Activated gamma-delta T cell (primary cell): ENCODE results near the gene SLC25A52.
"Not testable (repeated sequence)": the region's sequence is repeated elsewhere in the genome, so short reads cannot be mapped to it uniquely, and the experiment has no call there.

ENCODE experiments used
- DNase-seq: peaks from one replicate; lab custom pipeline; 2025; lab: John Stamatoyannopoulos, UW
- total RNA-seq, 2 donors: gene quantifications; one replicate each; lab custom pipeline; 2026; lab: John Stamatoyannopoulos, UW

SLC25A52 gene, protein sequence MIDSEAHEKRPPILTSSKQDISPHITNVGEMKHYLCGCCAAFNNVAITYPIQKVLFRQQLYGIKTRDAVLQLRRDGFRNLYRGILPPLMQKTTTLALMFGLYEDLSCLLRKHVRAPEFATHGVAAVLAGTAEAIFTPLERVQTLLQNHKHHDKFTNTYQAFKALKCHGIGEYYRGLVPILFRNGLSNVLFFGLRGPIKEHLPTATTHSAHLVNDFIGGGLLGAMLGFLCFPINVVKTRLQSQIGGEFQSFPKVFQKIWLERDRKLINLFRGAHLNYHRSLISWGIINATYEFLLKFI
- 0 to 0.17 reads per million in 2 donors for total RNA-seq

DNA sequence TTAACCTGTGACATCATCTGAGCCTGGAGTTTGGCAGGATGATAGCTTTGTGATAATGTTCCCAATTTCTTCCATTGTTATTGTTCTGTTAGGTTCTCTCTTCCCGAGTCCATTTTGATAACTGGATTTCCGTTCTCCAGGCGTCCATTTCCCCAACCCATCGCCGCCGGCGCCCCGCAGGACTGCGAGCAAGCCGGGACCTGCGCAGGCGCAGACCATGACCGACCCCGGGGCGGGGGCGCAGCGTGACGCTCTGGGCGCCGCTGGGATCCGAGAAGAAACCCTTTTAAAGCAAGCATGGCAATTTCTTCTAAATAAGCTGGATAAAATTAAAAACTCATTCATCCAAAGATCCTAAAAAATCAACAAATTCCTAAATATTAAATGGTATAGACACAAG is at the start of gene SLC25A52:
Gene SLC25A52, minus strand, starts transcription at position 186 of the 400 bp plus-strand sequence. CDS start 219 bp downstream, outside the sequence.
- DNase-seq, result no peak

DNA sequence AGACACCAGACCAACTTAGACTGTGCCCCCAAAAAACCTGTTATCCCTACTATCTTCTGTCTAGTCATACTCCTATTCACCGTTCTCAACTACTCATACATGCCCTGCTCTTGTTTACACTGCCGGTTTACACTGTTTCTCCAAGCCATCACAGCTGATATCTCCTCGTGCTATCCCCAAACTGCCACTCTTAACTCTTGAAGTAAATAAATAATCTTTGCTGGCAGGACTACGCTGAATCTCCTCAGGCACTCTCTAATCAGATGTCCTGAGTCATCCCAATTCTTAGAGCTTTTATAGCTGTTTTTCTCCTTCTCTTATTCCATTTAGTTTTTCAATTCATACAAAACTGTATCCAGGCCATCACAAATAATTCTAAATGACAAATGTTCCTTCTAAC is 48.4 kb upstream of the SLC25A52 start:
- DNase-seq, result not testable (repeated sequence)

DNA sequence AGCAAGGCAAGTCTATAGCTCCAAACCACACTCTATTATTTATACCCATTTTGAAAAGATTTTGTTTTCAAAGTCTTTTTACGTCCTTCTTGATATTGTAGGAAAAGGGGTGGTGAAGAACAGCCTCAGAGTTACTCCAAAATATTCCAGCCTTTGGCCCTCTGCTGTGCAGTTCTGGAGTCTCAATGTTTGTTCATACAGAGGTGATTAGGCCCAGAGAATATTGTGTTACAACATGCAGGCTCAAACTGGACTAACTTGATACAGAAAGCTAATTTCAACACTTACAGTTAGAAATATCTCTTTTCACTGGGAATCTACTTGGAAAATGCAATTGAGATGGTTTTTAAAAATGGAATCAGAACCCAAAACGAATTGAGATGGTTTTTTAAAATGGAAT is 40.4 kb upstream of the SLC25A52 start:
- DNase-seq, result no peak

DNA sequence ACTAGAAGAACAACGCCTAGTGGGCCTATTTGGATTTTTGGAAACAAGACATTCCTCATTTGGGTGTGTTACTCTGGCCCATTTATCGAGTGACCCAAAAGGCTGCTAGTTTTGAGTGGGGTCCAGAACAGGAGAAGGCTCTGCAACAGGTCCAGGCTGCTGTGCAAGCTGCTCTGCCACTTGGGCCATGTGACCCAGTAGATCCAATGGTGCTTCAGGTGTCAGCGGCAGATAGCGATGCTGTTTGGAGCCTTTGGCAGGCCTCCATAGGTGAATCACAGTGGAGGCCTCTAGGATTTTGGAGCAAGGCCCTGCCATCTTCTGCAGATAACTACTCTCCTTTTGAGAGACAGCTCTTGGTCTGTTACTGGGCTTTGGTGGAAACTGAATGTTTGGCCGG is 38.6 kb upstream of the SLC25A52 start:
- not testable (repeated sequence) for DNase-seq

DNA sequence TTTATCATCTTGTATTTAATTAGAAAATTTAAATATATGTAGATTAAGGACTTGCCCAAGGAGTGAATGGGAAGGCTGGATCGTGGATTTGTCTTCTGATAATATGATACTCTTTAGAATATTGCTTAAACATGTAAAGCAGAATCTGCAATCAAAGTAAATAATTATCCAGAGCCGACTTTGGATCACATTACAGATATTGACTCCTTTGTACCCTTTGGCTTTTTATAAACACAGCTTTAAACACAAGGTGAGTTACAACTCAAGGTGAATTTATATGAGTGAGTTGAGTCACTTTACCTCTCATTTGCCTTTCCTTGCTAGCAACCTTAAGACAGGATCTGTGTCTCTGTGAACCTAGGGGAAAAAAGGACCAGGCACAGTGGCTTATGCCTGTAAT is 37.7 kb upstream of the SLC25A52 start:
- DNase-seq, result no peak

DNA sequence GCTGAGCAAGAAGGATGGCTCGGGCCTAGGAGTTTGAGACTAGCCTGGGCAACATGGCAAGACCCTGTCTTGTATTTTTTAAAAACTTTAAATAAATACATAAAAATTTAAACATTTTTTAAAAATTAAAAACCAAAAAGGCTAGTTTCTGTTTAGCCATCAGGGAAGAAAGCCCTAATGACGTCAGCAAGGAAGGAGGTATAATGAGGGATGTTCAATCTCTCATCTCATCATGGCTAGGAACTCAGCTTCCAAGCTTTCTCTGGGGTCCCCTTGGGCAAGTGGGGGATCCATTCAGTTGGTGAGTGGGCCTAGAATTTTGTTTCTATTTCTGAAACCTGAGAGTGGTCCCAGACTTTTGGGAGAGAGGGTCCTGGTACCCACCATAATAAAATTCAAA is 35.1 kb upstream of the SLC25A52 start:
- no peak for DNase-seq

DNA sequence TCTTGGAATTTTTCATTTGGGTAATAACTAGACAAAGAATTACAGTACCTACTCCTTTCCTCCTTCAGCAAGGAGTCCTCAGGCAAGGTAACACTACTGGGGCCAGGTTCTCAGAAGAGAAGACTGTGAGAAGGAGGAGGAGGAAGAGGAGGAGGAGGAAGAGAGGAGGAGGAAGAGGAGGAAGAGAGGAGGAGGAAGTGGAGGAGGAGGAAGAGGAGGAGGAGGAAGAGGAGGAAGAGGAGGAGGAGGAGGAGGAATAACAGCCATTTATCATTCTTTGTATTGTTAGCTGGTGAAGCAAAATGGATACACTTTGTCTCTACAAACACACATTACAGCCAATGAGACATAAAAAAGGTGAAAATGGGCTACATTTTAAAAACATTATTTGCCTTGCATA is 32.9 kb upstream of the SLC25A52 start:
- no peak for DNase-seq

DNA sequence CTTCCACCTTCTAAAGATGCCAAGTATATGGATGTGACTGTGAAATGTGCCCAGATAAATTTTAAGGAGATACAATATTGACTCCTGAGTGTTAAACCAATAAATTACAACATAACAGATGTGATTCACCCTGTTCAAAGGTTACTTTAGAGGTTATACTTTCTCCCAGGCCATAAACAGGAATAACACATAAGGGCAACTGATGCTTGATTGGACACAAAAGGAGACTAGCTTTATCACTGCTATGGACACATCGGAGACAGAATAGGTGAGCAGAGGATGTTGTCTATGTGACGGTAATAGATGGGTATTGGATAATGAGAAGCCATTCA is 31.9 kb upstream of the SLC25A52 start:
- no peak for DNase-seq

DNA sequence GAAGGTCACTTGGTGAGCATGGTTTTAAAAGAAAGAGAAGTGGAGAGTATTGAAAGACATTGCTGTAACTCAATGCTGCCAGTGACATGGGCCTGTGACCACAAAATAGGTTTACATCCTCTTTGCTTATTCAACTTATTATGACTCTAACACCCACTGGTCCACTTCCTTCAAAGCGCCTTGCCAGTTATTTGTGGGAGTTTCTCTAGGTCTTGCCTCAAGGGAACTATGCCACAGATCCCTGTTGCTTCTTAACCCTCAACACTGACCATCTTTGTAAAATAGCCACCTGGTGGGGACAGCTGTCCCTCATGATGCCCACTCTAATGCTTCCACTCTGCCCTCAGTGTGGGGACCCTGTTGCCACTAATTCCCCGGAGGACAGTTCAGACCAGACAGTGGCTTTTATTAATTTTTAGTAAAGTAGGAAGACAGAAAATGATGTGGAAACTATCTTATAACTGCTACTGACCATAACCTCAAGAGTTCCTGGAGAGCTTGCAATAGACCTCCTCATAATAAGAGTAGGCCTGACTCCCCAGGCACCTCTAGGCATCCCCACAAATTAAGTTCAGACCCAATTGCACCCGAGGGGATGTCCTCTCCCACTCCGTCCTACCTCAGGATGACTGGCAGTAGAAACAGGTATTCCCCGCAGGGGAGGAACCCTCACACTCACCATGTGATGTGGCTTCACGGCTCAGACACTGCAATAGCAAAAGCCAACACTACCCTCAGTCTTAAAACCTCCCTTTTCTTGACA is 31.3 kb upstream of the SLC25A52 start:
- no peak for DNase-seq

DNA sequence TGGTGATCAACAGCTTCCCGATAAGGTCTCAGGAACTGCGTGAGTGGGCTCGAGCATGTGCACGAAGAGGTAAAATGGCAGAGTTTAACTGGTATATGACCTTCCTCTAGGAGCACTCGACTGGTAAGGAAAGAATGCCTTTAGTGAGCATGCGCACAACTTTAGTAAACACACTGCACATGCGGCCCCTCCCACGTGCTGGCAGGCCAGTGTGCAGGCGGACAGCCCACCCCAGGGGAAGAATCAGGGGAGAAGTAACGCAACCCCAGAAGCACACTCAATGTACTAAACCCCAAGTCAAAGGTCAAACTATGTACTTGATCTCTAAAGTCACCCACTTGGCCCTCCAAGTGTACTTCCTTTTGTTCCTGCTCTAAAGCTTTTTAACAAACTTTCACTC is 28.7 kb upstream of the SLC25A52 start:
- DNase-seq, result no peak

DNA sequence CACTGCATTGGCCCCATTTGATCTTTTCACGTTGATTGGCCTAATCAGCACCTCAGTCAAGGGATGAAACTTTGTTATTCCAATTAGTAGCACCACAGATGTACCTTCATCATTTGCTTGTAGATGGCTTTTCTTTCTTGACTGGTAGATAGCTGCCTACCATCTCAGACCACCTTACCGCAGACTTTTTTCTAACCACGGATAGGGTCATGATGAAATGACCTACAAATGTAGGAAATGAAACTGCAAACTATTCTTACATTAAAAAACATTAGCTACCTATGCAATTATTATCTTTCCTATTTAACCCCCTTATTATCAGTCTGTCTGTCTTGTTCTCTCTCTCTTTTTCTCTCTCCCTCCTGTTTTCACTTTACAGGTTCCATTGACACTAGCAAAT is 22.4 kb upstream of the SLC25A52 start:
- no peak for DNase-seq

DNA sequence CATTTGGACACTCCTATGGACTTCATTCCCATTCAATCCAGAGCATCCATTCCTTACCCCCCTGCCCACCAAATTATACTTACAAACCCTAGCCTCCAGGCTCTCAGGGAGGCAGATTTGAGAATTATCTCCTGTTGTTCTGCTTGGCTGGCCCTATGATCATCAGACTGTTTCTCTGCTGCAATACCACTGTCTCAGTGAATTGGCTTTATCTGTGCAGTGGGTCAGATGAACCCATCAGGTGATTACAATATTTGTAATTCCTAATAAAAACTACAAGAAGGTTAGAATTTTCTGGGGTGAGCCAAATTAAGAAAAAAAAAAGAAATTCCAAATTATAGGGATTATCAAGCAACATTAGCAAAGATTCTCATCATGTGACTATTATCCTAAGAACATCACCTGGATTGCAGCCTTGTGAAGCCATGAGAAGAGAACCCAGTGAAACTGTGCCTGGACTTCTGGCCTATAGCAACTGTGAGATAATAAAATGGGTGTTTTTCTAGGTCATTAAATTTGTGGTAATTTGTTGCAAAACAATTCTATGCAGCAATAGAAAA is 17.8 kb upstream of the SLC25A52 start:
- DNase-seq, result no peak

DNA sequence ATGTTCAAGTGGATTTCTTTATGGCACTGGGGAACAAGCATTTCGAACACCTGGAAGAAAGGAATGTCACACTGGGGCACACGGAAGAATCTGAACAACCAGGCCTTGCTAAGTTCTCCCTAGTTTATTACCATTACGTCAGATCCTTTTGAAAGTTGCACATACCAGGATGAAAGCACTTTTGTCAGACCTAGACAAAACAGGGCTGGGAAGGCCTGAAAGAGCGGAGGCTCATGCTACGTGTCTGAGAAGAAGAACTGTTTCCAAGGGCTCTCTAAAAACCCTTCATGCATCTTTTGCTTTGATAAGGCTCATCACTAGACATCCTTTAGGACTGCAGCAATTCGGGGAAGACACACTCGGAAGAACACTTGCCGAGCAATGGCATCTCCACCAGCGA is 15.4 kb upstream of the SLC25A52 start:
- DNase-seq, result no peak

DNA sequence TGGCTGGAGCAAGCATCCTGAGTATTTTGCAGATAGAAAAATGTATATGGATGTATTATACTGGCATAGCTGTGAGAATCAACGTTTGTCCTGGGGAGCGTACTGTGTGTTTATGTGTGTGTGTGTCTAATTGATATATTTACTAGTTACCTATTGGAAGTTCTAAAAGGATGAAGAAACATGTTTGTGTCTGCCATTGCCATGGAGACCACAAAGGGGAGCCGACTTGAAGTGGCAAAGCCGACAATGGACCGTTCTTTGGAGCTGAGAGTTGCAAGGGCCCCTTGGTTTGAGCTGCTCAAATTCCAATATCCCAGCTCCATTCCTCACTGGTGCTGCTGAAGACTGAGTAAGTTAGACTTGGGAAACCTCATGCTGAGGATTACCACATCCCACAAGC is 14.3 kb upstream of the SLC25A52 start:
- DNase-seq, result no peak

DNA sequence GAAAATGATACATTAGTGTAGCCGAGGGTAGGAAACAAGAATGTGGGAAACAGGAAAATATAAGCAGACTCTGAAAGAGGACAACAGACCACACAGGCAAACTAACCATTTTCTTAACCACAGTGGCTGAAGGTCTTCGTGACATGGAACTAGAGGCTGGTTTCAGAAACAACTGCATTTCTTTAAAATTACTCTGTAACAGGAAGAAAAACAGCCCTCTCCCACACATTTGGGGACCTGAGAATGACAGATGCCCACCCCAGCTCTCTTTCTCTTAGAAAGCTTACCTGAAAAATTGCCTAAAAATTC is 13.8 kb upstream of the SLC25A52 start:
- DNase-seq, result no peak

DNA sequence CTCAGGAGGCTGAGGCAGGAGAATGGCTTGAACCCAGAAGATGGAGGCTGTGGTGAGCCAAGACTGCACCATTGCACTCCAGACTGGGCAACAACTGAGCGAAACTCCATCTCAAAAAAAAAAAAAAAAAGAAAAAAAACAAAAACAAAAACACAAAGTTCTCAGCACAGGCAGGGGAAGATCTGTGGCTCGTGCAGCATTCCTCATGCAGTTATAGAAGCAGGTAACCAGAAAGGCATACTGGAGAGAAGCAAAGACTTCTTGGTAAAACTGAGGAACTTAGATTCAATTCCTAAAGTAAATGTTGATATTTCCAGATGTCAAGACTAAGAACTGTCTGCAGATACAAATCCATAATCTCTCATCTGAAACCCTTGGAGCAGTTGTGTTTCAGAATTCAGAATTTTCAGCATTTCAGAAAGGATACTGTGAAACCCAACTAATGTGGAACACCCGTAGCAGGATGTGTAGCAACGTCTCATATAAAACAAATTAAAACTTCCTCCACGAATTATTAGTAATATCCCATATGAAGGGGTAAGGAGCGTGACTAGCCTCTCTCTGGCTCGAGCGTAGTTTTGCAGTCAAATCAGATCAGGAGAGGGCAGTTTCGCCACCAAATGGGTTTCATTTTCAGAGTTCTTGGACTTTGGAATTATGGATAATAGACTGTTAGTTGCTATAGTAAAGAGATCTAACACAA is 13.2 kb upstream of the SLC25A52 start:
- no peak for DNase-seq

DNA sequence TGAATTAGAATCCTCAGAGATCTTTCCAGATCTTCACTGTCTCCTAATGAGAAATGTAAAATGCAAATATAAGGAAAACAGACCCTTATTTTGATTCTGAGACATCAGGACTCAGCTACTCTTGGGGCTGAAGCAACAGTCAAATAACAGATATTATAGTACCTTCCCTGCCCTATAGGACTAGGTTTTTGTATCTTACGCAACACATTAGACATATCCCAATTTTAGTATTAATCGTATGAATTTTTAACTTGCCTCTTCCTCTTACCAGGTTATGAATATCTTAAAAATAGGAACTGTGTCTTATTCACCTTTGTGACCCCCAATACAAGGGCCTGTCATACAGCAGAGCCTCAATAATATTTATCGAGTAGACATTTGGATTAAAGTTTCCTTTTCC is 12.0 kb upstream of the SLC25A52 start:
- DNase-seq, result no peak

DNA sequence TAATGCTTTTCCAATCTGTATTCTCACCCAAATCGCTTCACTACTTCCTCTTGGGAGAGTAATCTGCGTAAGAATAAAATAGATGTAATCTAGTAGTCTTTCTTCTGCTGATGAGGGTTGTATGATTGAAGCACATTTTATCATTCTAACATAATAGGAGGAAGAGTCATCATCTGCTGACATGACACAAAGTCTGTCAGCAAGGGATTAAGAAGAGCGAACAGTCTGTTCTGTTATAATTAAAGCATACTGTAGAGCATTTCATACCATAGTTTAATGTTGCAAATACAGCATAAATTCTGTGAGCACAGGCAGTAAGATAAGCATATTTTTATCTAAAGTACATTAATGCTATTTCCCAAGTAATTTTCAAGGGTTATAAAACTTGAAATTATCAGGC is 10.4 kb downstream of the SLC25A52 start:
- no peak for DNase-seq

DNA sequence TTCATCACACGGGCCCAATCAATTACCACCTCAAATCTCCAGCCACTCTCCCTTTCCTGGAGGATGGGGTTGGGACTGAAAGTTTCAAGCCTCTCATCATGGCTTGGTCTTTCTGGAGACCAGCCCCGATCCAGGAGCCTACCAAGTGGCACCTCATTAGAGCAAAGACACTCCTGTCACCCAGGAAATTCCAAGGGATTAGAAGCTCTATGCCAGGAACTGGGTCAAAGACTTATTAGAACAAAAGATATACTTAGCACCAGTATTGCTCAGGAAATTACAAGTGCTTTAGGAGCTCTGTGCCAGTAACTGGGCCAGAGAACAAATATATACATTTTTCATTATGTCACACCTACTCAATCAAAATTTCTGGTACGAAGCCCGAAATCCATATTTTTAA is 14.3 kb downstream of the SLC25A52 start:
- no peak for DNase-seq

DNA sequence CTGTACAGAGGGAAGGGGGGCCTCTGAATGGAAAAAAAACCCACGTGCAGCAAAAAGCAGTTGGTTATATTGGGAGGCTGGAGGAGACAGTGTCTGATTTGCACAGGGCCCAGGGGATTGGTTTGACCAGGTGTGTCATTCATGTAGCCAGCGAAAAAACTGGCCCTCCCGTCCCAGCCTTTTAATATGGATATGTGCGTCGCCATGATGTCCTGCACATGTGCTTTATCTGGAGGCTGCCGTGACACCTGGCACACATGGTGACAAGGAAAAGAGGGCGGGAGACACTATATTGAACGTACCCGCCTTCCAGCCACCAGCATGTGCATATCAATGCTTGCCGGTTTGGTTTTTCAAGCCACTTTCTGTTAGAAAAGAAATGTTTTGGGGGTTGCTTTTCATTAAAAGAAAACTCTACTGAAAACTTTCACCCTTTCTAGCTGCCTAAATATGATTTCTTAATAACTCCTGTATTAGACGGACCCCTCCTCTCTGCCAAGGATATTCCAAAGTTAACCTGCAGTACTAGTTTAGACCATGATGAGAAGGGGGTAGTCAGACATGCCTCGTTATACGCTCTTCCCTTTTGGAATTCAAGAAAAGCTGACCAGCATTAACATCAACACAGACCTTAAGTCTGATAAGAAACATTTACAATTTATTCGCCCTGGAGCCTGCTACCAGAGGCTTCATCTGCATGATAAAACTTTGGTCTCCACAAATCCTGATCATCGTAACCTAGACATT is 16.2 kb downstream of the SLC25A52 start:
- DNase-seq, result no peak

DNA sequence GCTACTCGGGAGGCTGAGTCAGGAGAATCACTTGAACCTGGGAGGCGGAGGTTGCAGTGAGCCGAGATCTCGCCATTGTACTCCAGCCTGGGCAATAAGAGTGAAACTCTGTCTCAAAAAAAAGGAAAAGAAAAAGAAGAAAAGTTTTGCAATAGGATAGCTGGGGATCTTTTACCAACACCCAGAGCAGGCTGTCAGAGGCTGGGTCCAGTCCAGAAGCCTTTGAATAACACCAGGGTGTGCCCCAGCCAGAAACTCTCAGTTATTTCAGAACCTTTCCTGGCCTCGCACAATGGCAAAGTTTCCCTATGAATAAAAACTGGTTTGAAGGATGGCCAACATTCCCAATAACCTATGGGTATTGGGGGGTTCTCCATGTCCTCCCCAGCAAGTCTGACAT is 17.1 kb downstream of the SLC25A52 start:
- not testable (repeated sequence) for DNase-seq

DNA sequence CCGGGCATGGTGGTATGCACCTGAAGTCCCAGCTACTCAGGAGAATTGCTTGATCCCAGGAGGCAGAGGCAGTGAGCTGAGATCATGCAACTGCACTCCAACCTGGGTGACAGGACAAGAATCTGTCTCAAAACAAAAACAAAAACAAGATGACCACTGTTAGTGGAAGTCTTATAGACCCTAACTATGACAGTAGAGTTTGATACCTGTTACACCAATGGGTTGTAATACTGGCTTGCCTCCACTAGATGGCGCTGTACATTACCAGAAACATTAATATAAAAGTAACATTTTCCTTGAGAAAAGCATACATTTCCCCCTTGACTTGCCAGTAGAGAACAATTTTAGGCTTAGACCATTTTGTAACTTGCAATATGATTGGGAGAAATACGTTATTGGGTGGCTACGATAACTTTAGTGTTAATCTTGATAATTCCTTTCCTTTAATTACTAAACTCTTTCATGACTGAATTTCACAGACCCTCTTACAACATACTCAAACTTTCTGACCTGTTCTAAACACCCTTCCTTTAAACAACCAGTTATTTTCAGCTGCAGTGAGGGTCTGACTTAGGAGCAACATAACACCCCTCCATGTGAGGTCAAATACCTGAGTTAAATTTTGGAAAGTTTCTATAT is 19.5 kb downstream of the SLC25A52 start:
- DNase-seq, result no peak
